ENCODE measurements around the gene SS18.

DNA sequence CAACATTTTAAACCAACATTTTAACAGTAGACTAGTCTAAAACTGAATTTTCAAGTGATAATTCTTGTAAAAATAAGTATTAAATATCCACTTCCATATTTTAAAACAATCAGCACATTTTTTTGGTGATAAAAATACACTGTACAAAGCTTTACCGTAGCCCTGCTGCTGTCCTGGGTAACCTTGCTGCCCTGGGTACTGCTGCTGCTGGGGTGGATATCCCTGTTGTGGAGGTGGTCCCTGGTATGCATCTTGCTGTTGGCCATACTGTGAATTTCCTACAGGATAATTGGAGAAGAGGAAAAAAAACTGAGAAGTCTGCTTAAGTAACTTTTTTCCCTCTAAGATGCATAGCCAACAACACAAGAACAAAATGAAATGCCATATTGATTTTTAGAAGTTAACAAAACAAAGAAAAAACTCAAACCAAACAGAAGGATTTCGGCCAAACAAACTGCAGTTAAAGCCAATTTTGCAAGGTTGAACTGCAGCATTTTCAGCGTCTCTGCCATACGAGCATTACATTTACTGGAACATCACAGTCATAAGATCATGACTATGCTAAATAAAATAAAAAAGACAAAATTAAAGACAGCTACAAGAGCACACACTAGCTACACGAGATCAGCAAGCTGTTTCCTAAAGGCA is 55.4 kb downstream of the SS18 start:
- TF ChIP-seq, protein P1, sequence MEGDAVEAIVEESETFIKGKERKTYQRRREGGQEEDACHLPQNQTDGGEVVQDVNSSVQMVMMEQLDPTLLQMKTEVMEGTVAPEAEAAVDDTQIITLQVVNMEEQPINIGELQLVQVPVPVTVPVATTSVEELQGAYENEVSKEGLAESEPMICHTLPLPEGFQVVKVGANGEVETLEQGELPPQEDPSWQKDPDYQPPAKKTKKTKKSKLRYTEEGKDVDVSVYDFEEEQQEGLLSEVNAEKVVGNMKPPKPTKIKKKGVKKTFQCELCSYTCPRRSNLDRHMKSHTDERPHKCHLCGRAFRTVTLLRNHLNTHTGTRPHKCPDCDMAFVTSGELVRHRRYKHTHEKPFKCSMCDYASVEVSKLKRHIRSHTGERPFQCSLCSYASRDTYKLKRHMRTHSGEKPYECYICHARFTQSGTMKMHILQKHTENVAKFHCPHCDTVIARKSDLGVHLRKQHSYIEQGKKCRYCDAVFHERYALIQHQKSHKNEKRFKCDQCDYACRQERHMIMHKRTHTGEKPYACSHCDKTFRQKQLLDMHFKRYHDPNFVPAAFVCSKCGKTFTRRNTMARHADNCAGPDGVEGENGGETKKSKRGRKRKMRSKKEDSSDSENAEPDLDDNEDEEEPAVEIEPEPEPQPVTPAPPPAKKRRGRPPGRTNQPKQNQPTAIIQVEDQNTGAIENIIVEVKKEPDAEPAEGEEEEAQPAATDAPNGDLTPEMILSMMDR (IDR thresholded peaks at IDR 0.05 in 2 of 3, conservative IDR thresholded peaks at IDR 0.05 in 1 of 3; ENCODE audit: borderline replicate concordance in 1 of 3, insufficient read depth in 1 of 3, low read depth in 2 of 3, low read length in 2 of 3), result no peak
- no peak for TF ChIP-seq SP1 (IDR thresholded peaks at IDR 0.05; ENCODE audit: low read depth)
- TF ChIP-seq, protein P2, sequence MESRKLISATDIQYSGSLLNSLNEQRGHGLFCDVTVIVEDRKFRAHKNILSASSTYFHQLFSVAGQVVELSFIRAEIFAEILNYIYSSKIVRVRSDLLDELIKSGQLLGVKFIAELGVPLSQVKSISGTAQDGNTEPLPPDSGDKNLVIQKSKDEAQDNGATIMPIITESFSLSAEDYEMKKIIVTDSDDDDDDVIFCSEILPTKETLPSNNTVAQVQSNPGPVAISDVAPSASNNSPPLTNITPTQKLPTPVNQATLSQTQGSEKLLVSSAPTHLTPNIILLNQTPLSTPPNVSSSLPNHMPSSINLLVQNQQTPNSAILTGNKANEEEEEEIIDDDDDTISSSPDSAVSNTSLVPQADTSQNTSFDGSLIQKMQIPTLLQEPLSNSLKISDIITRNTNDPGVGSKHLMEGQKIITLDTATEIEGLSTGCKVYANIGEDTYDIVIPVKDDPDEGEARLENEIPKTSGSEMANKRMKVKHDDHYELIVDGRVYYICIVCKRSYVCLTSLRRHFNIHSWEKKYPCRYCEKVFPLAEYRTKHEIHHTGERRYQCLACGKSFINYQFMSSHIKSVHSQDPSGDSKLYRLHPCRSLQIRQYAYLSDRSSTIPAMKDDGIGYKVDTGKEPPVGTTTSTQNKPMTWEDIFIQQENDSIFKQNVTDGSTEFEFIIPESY (IDR thresholded peaks at IDR 0.05; ENCODE audit: extremely low read depth, insufficient replicate concordance, low read length), result no peak
- TF ChIP-seq EZH2 (IDR thresholded peaks at IDR 0.05), result no peak
- no peak for TF ChIP-seq RAD21 (IDR thresholded peaks at IDR 0.05; ENCODE audit: low read depth)
- TF ChIP-seq POLR2A (IDR thresholded peaks at IDR 0.05; ENCODE audit: borderline replicate concordance, extremely low read depth, insufficient read depth, insufficient read length), result no peak

Data from HCT116 (cell line).